ENCODE data around the gene CTAGE1.
A peak's percentile ranks its signal among the peaks of the same experiment; 100 is the strongest.
"Not testable (repeated sequence)": the region's sequence is repeated elsewhere in the genome, so short reads cannot be mapped to it uniquely, and the experiment has no call there.

CTAGE1 gene

GRCh38 chr18:22417496-22418188 lies at the start of gene CTAGE1:
CTAGE1 (minus strand) TSS chr18:22417915; CDS start chr18:22417811, 104 bp downstream.
- DNase-seq (ENCODE audit: low spot score), result peak; percentile 21

GRCh38 chr18:22466608-22467395 lies 49.1 kb upstream of the CTAGE1 start:
- DNase-seq (ENCODE audit: low spot score), result peak; percentile 66

GRCh38 chr18:22465859-22466457 lies 48.2 kb upstream of the CTAGE1 start:
- DNase-seq (ENCODE audit: low spot score), result peak; percentile 90

- DNase-seq (ENCODE audit: low spot score), result no peak
These were observed 45.4 kb upstream of the CTAGE1 start for GRCh38 chr18:22463076-22463475.

GRCh38 chr18:22459491-22459890 lies 41.8 kb upstream of the CTAGE1 start:
- no peak for DNase-seq (ENCODE audit: low spot score)

GRCh38 chr18:22457524-22457923 lies 39.8 kb upstream of the CTAGE1 start:
- DNase-seq (ENCODE audit: low spot score), result no peak

GRCh38 chr18:22456547-22456946 lies 38.8 kb upstream of the CTAGE1 start:
- no peak for DNase-seq (ENCODE audit: low spot score)

- DNase-seq (ENCODE audit: low spot score), result no peak
These were observed 38.4 kb upstream of the CTAGE1 start for GRCh38 chr18:22456116-22456480.

GRCh38 chr18:22455425-22456115 lies 37.9 kb upstream of the CTAGE1 start:
- no peak for DNase-seq (ENCODE audit: low spot score)

GRCh38 chr18:22453315-22453714 lies 35.6 kb upstream of the CTAGE1 start:
- DNase-seq (ENCODE audit: low spot score), result no peak

GRCh38 chr18:22452226-22452668 lies 34.5 kb upstream of the CTAGE1 start:
- no peak for DNase-seq (ENCODE audit: low spot score)

- no peak for DNase-seq (ENCODE audit: low spot score)
These were observed 34.1 kb upstream of the CTAGE1 start for GRCh38 chr18:22451796-22452195.

GRCh38 chr18:22450766-22451165 lies 33.1 kb upstream of the CTAGE1 start:
- not testable (repeated sequence) for DNase-seq (ENCODE audit: low spot score)

GRCh38 chr18:22450318-22450717 lies 32.6 kb upstream of the CTAGE1 start:
- DNase-seq (ENCODE audit: low spot score), result not testable (repeated sequence)

- DNase-seq (ENCODE audit: low spot score), result not testable (repeated sequence)
These were observed 32.0 kb upstream of the CTAGE1 start for GRCh38 chr18:22449753-22450152.

- no peak for DNase-seq (ENCODE audit: low spot score)
These were observed 30.5 kb upstream of the CTAGE1 start for GRCh38 chr18:22448238-22448637.

- no peak for DNase-seq (ENCODE audit: low spot score)
These were observed 30.1 kb upstream of the CTAGE1 start for GRCh38 chr18:22447792-22448191.

GRCh38 chr18:22446911-22447310 lies 29.2 kb upstream of the CTAGE1 start:
- no peak for DNase-seq (ENCODE audit: low spot score)

GRCh38 chr18:22446325-22446724 lies 28.6 kb upstream of the CTAGE1 start:
- no peak for DNase-seq (ENCODE audit: low spot score)

- DNase-seq (ENCODE audit: low spot score), result no peak
These were observed 23.9 kb upstream of the CTAGE1 start for GRCh38 chr18:22441638-22442037.

GRCh38 chr18:22439447-22439846 lies 21.7 kb upstream of the CTAGE1 start:
- peak; percentile 45 for DNase-seq (ENCODE audit: low spot score)

- no peak for DNase-seq (ENCODE audit: low spot score)
These were observed 18.4 kb upstream of the CTAGE1 start for GRCh38 chr18:22436136-22436535.

Data from AG20443 (cell line).